SKM-1 treated with dmso at 0.1 percent for 144 hours (cell line): ENCODE measurements around the gene NUCB2.
A peak's percentile ranks its signal among the peaks of the same experiment; 100 is the strongest.

Experiments used
- DNase-seq: peaks from one replicate; lab custom pipeline; 2025; ENCODE audit not compliant: unreplicated experiment; lab: John Stamatoyannopoulos, UW

The NUCB2 gene

GRCh38 chr11:17331669-17332068 is 55.1 kb downstream of the NUCB2 start:
- no peak for DNase-seq

DNA sequence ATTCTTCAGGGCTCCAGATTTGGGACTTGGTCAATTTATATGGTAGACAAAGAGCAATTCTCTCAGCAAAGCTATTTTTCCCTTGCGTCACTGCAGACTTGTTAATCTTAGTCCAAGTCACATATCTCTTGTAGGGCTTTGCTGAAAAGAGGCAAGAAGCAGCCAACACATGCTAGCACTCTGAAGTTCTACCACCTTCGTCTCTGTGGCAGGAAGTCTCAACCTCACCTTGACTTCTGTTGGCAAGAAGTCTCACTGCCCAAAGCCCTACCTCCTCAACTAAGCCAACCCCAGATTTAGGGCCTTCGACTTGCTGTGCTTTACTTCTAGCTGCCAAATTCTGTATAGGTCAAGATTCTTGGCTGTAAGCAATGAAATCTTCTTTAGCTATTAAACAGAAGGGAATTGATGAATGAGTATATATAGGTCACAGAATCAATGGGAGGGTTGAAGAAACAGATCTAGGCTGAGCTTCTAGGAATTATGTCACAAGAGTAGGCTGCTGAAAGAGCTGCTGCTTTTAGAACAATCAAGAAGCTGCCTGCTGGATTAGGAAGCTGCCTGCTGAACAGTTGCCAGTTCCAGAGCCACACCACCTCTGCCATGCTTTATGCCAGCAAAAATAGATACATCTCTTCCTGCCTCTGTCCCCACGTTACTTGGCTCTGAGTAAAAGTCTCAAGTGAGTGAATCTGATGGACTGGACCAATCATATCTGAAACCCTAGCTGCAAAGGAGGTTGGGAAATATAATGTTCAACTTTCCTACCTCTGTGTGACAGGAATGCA is 57.5 kb downstream of the NUCB2 start:
- DNase-seq, result no peak

DNA sequence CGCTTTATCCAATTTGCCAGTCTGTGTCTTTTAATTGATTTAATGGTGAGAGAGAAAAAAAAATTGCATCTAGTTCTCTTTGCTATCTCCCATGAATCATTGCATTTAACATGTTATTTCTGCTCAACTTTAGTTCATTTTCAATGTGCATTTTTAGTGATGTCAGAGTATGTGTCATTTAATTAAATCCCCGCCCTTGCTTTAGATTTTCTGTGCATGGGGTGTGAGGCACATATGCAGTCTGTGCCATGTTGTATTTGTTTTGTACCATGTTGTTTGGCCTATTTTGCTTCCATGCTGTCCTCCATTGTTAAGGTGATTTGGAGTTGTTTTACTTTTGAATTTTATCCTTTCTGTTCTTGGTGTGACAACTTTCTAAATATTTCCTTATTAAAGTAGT is 66.7 kb downstream of the NUCB2 start:
- DNase-seq, result no peak

GRCh38 chr11:17343907-17344306 is 67.4 kb downstream of the NUCB2 start:
- DNase-seq, result no peak

GRCh38 chr11:17347676-17348075 is 71.1 kb downstream of the NUCB2 start:
- DNase-seq, result no peak

DNA sequence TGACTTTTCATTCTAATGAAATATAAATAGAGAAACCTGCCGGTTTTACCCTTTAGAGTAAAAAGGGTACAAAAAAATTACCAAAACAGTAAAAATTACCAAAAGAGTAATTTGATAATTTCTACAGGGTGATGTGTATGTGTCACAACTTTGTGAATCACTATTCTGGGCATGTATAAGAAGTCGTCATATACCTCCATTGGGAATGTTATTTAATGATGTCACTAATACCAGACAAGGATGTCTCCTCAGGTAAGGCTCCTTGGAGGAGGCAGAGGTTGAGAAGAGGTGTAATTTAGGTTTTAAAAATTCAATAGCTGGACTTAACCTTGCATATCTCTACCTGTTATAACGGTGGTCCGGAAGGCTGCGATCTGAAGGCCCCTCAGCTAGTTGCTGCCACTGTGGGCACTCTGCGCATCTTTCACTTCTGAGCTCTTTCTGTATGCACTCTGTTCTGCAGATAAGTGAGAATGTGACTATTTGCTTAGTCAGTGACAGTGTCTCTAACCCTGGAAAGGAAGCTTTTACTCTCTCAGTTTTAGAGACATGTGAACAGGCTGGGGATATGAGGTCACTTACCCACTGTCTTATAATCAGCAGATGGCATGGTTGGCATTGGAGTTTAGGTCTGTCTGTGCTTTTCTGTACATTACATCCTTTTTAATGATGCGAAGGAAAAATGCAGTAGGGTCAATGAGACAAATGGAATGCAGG is 74.1 kb downstream of the NUCB2 start:
- no peak for DNase-seq

- no peak for DNase-seq
Observed at GRCh38 chr11:17351172-17351509, 74.6 kb downstream of the NUCB2 start.

DNA sequence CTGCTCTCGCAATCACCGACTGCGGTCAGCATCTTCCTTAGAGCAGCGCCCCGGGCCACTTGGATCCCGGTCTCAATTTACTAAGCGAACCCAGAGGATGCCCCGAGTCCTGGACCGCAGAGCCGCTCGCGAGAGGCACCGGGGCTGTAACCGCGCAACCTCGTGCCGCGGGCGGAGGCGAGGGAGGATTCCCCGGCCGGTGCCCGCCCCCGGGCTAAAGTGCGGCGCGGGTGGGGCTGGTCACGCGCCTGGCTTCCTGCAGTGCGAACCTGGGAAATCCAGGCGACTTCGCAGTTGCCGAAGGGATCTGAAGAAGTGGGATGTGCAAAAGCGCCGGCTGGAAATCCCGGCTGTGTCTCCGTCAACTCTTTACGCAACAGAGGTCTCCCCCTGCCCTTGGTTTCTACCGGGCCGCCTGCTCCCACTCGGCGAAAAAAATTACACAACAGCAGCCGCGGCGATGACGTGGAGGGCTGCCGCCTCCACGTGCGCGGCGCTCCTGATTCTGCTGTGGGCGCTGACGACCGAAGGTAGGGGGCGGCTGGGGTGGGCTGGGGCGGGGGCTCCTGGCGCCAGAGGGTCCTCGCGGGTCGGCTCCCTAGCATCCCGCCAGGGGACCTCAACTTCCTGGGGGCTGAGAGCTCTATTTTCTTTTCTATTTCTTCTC is 75.1 kb downstream of the NUCB2 start, which contains the start of gene NCR3LG1:
TSS of gene NCR3LG1 (plus strand) at position 291 of the 667 bp plus-strand sequence. CDS start at position 461, 170 bp downstream.
- DNase-seq, result peak; percentile 45

DNA sequence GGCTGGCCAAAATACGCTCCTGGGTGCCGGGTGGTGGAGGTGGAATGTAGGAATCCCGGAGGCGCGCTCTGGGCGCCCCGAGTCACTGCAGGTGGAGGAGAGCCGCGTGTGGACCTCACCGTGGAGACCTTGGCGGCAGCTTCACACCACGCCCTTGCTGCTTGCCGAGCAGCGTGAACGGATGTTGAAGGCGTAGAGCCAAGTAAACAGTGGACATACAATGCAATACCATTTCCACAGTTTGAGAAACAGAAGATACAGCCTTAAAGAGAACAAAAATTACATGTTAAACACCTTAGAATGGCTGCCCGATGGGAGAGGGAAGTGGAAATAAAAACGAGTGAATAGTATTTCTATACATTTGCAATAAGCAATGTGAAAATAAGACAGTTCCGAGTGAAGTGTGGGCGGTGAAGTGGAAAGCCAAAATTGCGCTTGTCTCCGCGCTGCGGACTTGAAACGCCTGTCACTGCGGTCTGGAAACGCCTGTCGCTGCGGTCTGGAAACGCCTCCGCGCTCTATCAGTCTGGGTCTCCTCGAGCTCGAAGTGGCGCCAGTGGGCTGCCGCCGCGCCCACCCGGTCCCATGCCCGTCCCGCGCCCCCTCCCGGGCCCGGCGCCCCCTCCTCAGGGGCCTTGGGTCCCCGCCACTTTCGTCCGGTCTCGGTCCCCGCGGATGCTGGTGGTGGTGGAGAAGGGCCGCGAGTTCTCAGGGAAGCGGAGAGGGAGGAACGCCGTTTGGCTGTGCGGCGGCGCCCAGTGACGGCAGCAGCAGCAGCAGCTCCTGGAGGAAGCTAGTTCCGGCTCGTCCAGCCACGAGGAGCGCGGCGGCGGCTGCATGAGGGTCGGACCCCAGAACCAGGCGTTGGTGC is 76.6 kb downstream of the NUCB2 start:
- peak; percentile 80 for DNase-seq

GRCh38 chr11:17353821-17354600 is 77.5 kb downstream of the NUCB2 start:
- no peak for DNase-seq

DNA sequence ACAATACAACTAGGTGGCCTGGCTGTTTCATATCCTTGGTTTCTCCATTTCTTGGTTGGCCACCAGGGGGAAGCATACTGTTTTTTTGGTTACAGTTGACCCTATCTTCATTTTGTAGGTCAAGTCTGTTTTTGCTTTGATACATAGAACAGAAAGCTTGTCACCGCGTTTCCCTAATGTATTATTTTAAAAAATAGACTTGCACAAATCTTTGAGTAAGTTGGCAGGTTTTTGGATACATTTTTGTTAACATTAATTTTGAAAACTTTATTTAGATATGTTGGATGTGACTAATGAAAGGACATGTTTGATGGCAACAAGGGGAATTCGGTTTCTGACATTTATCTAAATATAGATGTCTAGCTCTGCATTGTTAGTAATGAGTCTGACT is 78.1 kb downstream of the NUCB2 start:
- DNase-seq, result peak; percentile 68

GRCh38 chr11:17366495-17366894 is 90.0 kb downstream of the NUCB2 start:
- no peak for DNase-seq

- no peak for DNase-seq
Observed at GRCh38 chr11:17368551-17368950, 92.0 kb downstream of the NUCB2 start.

DNA sequence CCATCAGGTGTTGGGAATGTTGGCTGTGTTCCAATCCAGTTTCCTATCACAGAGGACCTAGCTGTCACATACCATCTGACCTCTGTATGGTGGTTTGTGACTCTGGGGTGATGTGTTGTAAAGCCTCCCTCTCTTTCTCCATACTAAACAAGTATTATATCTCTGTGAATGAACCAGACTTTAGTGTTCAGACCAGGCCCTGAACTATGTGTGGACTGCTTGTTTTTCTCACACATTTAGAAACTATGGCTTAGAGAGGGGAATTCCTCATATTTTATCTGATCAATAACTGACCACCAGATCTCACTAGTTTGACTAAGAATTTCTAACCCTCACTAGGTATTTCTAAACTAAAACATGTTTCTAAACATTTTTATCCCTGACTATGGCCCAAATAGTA is 92.6 kb downstream of the NUCB2 start:
- no peak for DNase-seq

DNA sequence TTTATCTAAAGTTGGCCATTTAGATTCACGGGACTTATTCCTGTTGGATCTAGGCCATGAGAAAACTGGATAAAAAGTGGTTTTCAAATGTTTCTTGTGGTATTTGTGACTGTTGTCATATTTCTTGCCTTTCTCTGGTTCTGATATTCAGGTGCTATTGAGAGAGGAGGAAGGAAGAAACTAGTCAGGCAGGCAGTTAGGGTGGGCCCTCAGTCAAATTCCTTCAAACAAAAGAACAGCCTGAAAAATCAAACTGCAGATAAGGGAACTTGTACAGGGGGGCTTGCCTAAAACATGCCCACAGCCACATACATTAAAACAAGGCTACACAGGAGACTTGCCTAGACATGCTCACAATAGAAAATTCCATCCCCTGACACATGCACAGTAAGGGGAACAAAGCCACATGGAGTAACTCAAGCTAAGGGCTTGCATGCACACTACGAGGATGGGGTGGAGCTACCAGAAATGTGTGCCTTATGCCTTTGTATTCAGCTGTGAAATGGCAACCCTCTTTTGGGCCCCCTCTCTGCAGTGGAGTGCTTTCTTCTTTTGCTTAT is 93.2 kb downstream of the NUCB2 start:
- no peak for DNase-seq

DNA sequence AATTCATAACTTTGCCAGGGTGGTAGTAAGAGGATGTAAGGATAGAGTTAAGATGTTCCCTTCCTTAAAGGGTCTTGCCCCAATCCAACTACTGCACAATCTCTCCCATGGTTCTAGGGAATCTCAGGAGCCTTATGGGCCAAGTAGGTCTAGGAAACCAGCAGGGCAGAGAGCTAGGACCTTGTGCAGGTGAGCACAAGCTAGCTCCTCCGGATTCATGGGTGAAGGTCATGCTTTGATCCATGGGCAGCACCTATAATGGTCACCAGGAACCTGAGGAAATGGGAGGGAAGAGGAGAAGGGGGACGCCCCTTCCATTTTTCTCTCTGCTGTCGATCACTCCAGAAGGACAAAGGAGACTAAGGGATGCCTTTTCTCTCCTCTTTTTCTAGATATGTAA is 95.1 kb downstream of the NUCB2 start:
- no peak for DNase-seq

DNA sequence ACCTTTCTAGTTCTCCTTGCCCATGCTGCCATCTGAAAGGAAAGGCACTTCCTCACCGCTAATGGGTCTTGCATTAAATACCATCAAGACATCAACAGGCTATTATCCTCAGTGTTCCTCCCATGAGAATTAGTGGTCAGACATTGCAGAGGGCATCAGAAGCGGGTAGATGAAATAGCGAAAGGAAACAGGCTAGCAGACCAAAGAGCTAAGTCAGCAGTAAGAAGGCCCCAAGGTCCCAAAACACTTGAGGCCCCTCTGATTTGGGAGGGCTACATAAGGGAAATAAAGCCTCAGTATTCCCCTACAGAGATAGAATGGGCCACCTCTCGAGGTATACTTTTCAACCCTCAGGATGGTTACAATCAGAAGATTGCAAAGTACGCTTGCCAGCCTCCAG is 99.0 kb downstream of the NUCB2 start:
- no peak for DNase-seq

DNA sequence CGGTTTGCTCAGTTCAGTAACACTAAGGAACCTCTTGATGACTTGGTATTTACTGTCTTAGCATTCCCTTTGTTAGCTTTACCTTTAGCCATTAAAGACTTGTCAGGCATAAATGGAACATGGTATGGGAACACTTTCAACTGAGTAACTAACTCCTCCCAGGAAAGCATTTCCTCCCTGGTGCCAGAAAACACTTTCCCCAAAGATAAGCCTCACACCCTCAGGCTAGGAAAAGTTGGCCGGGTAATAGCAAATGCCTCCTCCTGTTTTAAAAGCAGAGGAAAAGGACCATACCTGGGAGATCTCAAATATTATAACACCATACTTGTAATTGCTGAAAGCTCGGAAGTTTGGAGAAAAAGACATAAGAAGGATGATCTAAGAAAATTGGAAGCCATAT is 100.0 kb downstream of the NUCB2 start:
- no peak for DNase-seq

DNA sequence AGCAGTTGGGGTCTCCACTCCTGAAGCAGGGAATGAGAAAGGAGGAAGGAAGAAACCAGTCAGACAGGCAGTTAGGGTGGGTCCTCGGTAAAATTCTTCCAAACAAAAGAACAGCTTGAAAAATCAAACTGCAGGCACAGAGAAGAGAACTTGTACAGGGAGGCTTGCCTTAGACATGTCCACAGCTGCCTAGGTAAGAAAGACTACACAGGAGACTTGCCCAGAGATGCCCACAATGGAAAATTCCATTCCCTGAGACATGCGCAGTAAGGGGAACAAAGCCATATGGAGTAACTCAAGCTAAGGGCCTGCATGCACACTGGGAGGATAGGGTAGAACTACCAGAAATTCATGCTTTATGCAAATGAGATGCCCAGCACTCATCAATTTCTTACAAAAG is 102.1 kb downstream of the NUCB2 start:
- no peak for DNase-seq
